Activated CD8-positive, alpha-beta memory T cell treated with anti-CD3 and anti-CD28 coated beads for 4 hours (primary cell): ENCODE data around the gene CHD2.

Experiments
- DNase-seq, 2 donors: peaks; one replicate each; pipeline ENCODE4 v3.0.0-alpha.2; 2020; ENCODE audit warnings: low read depth in 2 of 2

CHD2 gene

GRCh38 chr15:92885224-92886041 is 14.7 kb upstream of the CHD2 start:
- no peak for DNase-seq

- no peak for DNase-seq
Measured at GRCh38 chr15:92886042-92886537, 14.0 kb upstream of the CHD2 start.

GRCh38 chr15:92886815-92887214 is 13.3 kb upstream of the CHD2 start:
- no peak for DNase-seq

GRCh38 chr15:92887869-92888268 is 12.3 kb upstream of the CHD2 start:
- no peak for DNase-seq

- no peak for DNase-seq
Measured at GRCh38 chr15:92889390-92890107, 10.6 kb upstream of the CHD2 start.

- DNase-seq, result no peak
Measured at GRCh38 chr15:92891533-92892200, 8.5 kb upstream of the CHD2 start.

GRCh38 chr15:92892201-92892555 is 7.9 kb upstream of the CHD2 start:
- no peak for DNase-seq

DNA sequence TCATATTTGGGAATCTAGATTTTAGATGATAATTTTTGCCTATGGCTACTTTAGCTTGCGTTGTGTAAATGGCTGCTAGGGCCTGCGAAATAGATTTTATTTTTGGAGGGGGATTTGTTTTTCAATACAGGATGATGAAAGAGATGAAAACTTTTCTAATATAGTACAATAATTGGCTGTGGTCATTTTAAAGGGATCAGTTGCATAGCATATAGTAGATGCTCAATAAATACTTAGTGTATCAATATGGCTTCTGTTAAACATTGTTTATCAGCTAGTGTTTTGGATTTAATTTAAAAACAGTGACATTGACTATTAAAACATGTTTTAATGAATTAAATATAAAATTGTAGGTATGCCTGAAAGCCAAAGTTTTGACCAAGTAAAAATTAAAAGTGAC is 6.9 kb upstream of the CHD2 start:
- no peak for DNase-seq

GRCh38 chr15:92896561-92896960 is 3.6 kb upstream of the CHD2 start:
- DNase-seq, result no peak

- no peak for DNase-seq
Measured at GRCh38 chr15:92897620-92898019, 2.5 kb upstream of the CHD2 start.

- DNase-seq, result no peak
Measured at GRCh38 chr15:92898988-92899582, 1.0 kb upstream of the CHD2 start.

DNA sequence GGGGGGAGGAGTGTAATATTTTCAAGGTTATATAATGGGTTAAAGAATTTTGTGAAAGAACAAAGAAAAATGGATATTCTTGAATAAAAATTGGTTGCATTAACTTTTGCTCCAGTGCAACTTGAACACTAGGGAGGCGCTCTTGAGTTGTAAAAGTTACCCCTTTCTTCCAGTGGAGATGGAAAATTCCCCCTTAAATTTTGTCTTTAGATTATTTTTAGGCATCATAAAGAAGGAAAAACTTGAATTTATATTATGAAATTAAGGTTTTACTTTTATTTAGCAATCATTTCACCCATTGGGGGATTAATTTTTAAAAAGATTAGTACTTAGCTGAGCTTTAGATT is 550 bp upstream of the CHD2 start:
- DNase-seq, result no peak

DNA sequence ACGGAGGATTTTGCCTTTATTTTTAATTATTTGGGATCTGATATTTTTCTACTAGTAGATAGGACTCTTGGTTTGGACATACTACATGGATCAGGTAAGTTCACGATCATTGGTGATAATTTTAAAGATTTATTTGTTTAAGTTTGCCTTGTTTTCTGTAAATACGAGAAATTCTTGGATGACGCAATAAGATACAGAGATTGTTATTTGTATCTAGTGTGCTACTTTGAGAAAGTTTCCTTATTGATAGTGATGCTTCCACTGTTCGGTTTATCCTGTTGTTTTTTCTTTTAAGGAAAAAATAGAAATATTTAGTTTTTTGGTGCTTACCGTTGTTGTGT is 577 bp downstream of the CHD2 start:
- no peak for DNase-seq

- no peak for DNase-seq
Measured at GRCh38 chr15:92901072-92901761, 1.1 kb downstream of the CHD2 start.

DNA sequence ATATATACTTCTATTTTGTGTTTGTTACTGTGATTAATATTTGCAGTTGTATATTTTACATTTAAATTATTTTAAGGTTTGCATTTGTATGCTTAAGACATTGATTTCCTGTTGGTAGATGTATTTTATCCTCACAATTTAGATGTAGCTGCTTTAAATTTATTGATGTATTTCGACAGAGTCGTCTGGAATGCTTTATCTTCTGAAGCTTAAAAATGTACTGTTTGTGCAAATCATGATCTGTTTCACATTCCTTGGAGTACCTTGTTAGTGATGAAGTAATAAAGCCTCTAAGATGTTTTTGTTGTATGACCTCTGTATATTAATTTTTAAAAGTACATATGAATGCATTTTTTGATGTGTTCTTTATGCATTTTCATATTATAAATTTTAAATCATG is 1.9 kb downstream of the CHD2 start:
- DNase-seq, result no peak

GRCh38 chr15:92902737-92903593 is 2.8 kb downstream of the CHD2 start:
- DNase-seq, result no peak

DNA sequence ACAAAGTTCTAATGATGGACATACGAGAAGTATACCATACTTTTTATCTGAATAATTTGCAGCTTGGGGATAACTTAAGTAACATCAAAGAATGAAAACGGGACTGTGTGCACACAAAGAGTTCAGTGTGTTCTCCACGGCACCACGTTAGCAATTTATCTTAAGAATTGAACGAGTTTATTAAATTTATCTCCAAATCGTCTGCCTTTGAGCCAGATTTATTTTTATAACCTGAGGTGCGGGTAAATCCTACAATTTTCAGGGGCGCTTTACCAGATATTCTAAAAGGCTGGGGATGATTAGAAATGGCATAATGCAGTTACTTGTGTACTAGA is 3.5 kb downstream of the CHD2 start:
- no peak for DNase-seq

DNA sequence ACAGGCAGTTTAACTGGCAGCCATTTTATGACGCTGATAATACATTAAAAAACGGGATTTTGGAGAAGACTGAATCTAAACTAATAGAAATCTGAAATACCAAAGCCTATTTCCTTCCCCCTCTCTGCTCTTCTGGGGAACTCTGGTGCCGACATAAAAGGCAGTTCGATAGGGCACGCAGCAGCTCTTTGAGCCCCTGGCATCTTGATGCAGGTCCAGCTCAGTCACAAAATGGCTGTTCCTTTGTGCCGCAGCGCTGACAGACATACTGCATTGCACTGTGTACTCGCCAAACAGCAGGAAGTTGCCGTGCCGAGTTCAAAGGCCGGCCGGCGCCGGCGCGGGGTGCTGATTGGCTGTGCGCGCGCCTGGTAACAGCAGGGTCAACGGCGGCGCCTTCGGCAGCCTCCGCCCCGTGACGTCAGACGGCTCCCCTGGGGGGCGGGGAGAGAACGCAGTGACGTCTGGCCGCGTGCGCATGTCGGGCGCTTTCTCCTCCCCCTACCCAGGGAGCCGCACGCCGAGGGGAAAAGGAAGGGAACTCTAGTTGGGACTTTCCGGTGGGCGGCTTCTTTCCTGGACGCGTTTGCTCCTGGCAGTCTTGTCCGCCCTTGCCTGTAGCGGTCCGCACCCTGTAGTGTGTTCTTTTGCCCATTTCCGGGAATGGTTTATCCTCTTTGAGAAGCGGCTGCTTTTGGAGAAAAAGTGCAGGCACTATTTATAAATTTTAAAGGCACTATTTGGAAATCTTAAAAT is 4.0 kb downstream of the CHD2 start:
- peak; percentile 96 to 98 for DNase-seq

- DNase-seq, result no peak
Measured at GRCh38 chr15:92904722-92905571, 4.8 kb downstream of the CHD2 start.
